HG03108 (cell line): Measurements from ENCODE around the gene DPP10.

Source experiments
- ATAC-seq: cut with Tn5 transposase; IDR thresholded peaks from one replicate; pipeline ENCODE4 v1.9.1; 2021; ENCODE audit warnings: moderate library complexity; ENCODE audit not compliant: unreplicated experiment

Gene DPP10

GRCh38 chr2:115838539-115838938, 1396.1 kb downstream of the DPP10 start:
- no peak for ATAC-seq

GRCh38 chr2:115842306-115842705, 1399.9 kb downstream of the DPP10 start:
- ATAC-seq = no peak

- no peak for ATAC-seq
Observed at GRCh38 chr2:115848192-115848591, 1405.8 kb downstream of the DPP10 start.

DNA sequence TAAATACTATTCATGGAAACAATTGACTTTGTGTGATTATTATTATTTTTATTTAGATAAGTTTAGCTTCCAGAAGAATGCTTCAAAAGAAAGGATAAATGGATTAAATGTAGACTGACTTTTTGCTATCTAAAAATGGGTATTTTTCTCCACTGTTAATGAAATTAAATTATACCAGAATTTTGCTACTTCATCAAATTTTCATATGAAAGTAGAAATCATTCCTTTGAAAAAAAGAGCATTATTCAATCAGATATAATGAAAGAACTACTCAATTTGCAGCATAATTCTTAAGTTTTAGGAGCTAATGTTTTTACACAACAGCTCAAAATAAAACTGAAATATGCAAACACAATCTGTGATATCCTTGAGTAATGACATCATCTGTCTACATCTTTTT, 1424.6 kb downstream of the DPP10 start:
- ATAC-seq = no peak

DNA sequence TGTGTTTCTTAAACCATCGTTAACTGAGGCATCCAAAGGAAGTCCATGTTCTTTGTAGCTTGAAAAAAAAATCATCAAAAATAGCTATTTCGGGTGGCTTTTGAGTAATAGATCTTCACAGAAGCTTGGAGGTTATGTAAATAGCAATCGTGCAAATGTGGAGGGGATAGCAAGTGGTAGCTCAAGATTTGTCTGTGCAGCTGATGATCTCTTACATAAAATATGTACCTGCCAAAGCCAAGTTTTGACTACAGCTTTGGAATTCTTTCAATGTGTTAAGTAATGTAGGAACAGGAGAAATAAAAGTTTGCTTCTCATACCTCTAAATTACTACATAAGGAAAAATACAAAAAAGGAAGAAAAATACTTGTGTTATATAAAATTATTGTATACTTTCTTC, 1432.0 kb downstream of the DPP10 start:
- ATAC-seq = no peak

GRCh38 chr2:115880558-115880957, 1438.1 kb downstream of the DPP10 start:
- no peak for ATAC-seq

GRCh38 chr2:115887209-115887776, 1444.9 kb downstream of the DPP10 start:
- no peak for ATAC-seq
